K562 (cell line): ENCODE data around the gene MBD3. TPM values are rescaled to one million over a fixed set of nuclear protein-coding genes. Genes with fewer than 3 reads are reported as not detected.

Experiments
- CBX2 ChIP-seq: fragments of 200-600 bp; sonication (generic); IDR thresholded peaks from one replicate; pipeline ENCODE4 v1.6.1; 2012; ENCODE audit warnings: mild to moderate bottlenecking, low read length, inconsistent platforms; ENCODE audit not compliant: insufficient read depth, poor library complexity, severe bottlenecking
- DMBX1 ChIP-seq: fragments of 250-450 bp; sonication (Bioruptor Pico); IDR thresholded peaks from 2 replicates; pipeline ENCODE4 v1.8.0; 2022; ENCODE audit warnings: inconsistent platforms, mild to moderate bottlenecking, moderate library complexity, borderline replicate concordance
- E2F6 ChIP-seq, 2 experiments: IDR thresholded peaks; 2 replicates each; pipeline ENCODE4 v1.6.1; 2011; ENCODE audit warnings: borderline replicate concordance in 1 of 2, control low read depth in 1 of 2, low read depth in 1 of 2, low read length in 1 of 2, mild to moderate bottlenecking in 1 of 2, mixed read lengths in 1 of 2, moderate library complexity in 1 of 2; ENCODE audit not compliant: insufficient read depth in 1 of 2, insufficient read length in 1 of 2, poor library complexity in 1 of 2, severe bottlenecking in 1 of 2; ENCODE audit errors: extremely low read depth in 1 of 2
- EP400 ChIP-seq: fragments of 450-650 bp; IDR thresholded peaks from 2 replicates; pipeline ENCODE4 v1.6.1; 2017; ENCODE audit warnings: antibody characterized with exemption, mild to moderate bottlenecking, moderate library complexity
- FOXM1 ChIP-seq, 2 experiments: fragments of 450-650 bp in 1 of 2; sonication (generic) in 1 of 2; formaldehyde crosslinking in 1 of 2; IDR thresholded peaks; 2 replicates each; pipeline versions ENCODE4 v1.6.1 to v1.9.0; 2017 to 2022; ENCODE audit warnings: low read depth in 2 of 2, mild to moderate bottlenecking in 2 of 2, missing genetic modification reagents in 1 of 2, moderate library complexity in 1 of 2
- GTF2F1 ChIP-seq: IDR thresholded peaks from 2 replicates; pipeline ENCODE4 v1.6.1; 2011; ENCODE audit warnings: low read depth, low read length, improper control_type of control experiment
- HINFP ChIP-seq: fragments of 450-650 bp; conservative IDR thresholded peaks from 2 replicates; pipeline ENCODE4 v1.6.1; 2016; ENCODE audit warnings: missing genetic modification characterization, low read depth, mild to moderate bottlenecking, control low read depth, missing compliant biosample characterization
- ILF3 ChIP-seq: fragments of 450-650 bp; IDR thresholded peaks from 2 replicates; pipeline ENCODE4 v1.6.1; 2018; ENCODE audit warnings: antibody characterized with exemption, mild to moderate bottlenecking, moderate library complexity, borderline replicate concordance
- KLF6 ChIP-seq: fragments of 250-450 bp; sonication (Bioruptor Pico); IDR thresholded peaks from 2 replicates; pipeline ENCODE4 v1.4.0; 2020; ENCODE audit warnings: mild to moderate bottlenecking, moderate library complexity, borderline replicate concordance
- NCOA1 ChIP-seq: fragments of 450-650 bp; IDR thresholded peaks from 2 replicates; pipeline ENCODE4 v1.6.1; 2016; ENCODE audit warnings: low read depth
- POLR3G ChIP-seq: IDR thresholded peaks from 2 replicates; pipeline ENCODE4 v1.6.1; 2011; ENCODE audit not compliant: insufficient read length, insufficient replicate concordance; ENCODE audit errors: extremely low read depth
- PYGO2 ChIP-seq: fragments of 450-650 bp; IDR thresholded peaks from 2 replicates; pipeline ENCODE4 v1.6.1; 2016; ENCODE audit warnings: mild to moderate bottlenecking, missing genetic modification characterization, moderate library complexity, missing compliant biosample characterization
- RBM34 ChIP-seq: fragments of 200-400 bp; formaldehyde crosslinking; IDR thresholded peaks from 2 replicates; pipeline ENCODE4 v1.6.1; 2018; ENCODE audit warnings: low read length, borderline replicate concordance; ENCODE audit not compliant: insufficient read depth
- SIN3B ChIP-seq: fragments of 450-650 bp; IDR thresholded peaks from 2 replicates; pipeline ENCODE4 v1.6.1; 2017; ENCODE audit warnings: low read depth, mild to moderate bottlenecking, moderate library complexity
- SMARCC2 ChIP-seq: fragments of 450-650 bp; IDR thresholded peaks from 2 replicates; pipeline ENCODE4 v1.6.1; 2017; ENCODE audit warnings: antibody characterized with exemption, moderate library complexity, mild to moderate bottlenecking, low read depth
- TCF15 ChIP-seq: fragments of 250-450 bp; sonication (Bioruptor Pico); IDR thresholded peaks from 2 replicates; pipeline ENCODE4 v1.8.0; 2022; ENCODE audit warnings: moderate library complexity, mild to moderate bottlenecking, inconsistent platforms
- TEAD2 ChIP-seq: fragments of 450-650 bp; IDR thresholded peaks from 2 replicates; pipeline ENCODE4 v1.6.1; 2016; ENCODE audit warnings: missing genetic modification characterization, control low read depth, missing compliant biosample characterization
- TFAM ChIP-seq: fragments of 250-450 bp; sonication (Bioruptor Pico); conservative IDR thresholded peaks from 2 replicates; pipeline ENCODE4 v1.5.0; 2021; ENCODE audit warnings: mild to moderate bottlenecking, moderate library complexity
- U2AF1 ChIP-seq: fragments of 200-400 bp; formaldehyde crosslinking; optimal IDR thresholded peaks from 2 replicates; pipeline ENCODE3; 2017; ENCODE audit warnings: mild to moderate bottlenecking, low read depth, low read length, moderate library complexity
- ZNF280A ChIP-seq: fragments of 450-650 bp; IDR thresholded peaks from 2 replicates; pipeline ENCODE4 v1.6.1; 2018; ENCODE audit warnings: mild to moderate bottlenecking, low read depth; ENCODE audit not compliant: partially characterized antibody
- polyA plus RNA-seq, 8 experiments: library from polyadenylated mRNA; depleted of rRNA in 4 of 8; stranded (reverse) in 5 of 8; unstranded in 3 of 8; fragments of >200 nt; fragmentation: Nextera tagmentation in 2 of 8; fragmentation: Illumina TruSeq in 1 of 8; extraction: Ambion mirVana in 2 of 8; extraction: Trizol in 1 of 8; gene quantifications; 2 replicates each; pipeline versions ENCODE4 v1.2.1 to v1.2.3, GENCODE V29; 2011 to 2014; ENCODE audit warnings: inconsistent platforms in 1 of 8, missing spikeins in 1 of 8
- total RNA-seq, 7 experiments: library from RNA; depleted of rRNA in 6 of 7; stranded (reverse); fragments of >200 nt in 6 of 7; fragmentation: Illumina TruSeq in 2 of 7; extraction: Trizol in 2 of 7; gene quantifications; 2 replicates each; pipeline versions ENCODE4 v1.2.1 to v1.2.3, GENCODE V29; 2011 to 2021; ENCODE audit warnings: low replicate concordance in 1 of 7
- TF ChIP-seq, protein P1 (sequence below): fragments of 450-650 bp; IDR thresholded peaks from one replicate; pipeline ENCODE4 v1.6.1; 2018; ENCODE audit warnings: mild to moderate bottlenecking, moderate library complexity; ENCODE audit not compliant: partially characterized antibody

MBD3 gene
- total and polyA plus RNA-seq, 9 of the 15 experiments (the other 6 are each of a cell fraction or from before 2014, with no cell fraction given), result 0.24 to 137 (median 30.9) TPM

GRCh38 chr19:1592024-1592754 lies 476 bp downstream of the MBD3 start (continued):
- no peak for TF ChIP-seq SMARCC2
- TF ChIP-seq GTF2F1, result no peak; the same call in 1 of the 2 replicates
- TF ChIP-seq FOXM1 (IDR thresholded peaks at IDR 0.05; ENCODE audit: low read depth), result no peak
- TF ChIP-seq FOXM1 (CRISPR knock-in tag; IDR thresholded peaks at IDR 0.05; ENCODE audit: low read depth), result no peak
- peak; percentile 62 for TF ChIP-seq SIN3B
- no peak for TF ChIP-seq PYGO2 (tag)
- TF ChIP-seq CBX2, result no peak
- no peak for TF ChIP-seq ILF3
- no peak for TF ChIP-seq RBM34
- TF ChIP-seq NCOA1, result no peak
- TF ChIP-seq DMBX1, result no peak; the same call in 1 of the 2 replicates
- TF ChIP-seq TFAM (CRISPR knock-in tag), result no peak
- no peak for TF ChIP-seq POLR3G
- TF ChIP-seq ZNF280A, result no peak
- no peak for TF ChIP-seq HINFP
- TF ChIP-seq TEAD2 (tag), result no peak
- TF ChIP-seq, protein P1, sequence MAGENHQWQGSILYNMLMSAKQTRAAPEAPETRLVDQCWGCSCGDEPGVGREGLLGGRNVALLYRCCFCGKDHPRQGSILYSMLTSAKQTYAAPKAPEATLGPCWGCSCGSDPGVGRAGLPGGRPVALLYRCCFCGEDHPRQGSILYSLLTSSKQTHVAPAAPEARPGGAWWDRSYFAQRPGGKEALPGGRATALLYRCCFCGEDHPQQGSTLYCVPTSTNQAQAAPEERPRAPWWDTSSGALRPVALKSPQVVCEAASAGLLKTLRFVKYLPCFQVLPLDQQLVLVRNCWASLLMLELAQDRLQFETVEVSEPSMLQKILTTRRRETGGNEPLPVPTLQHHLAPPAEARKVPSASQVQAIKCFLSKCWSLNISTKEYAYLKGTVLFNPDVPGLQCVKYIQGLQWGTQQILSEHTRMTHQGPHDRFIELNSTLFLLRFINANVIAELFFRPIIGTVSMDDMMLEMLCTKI, result no peak
- TF ChIP-seq EP400, result peak; percentile 94
- no peak for TF ChIP-seq U2AF1
- TF ChIP-seq E2F6 (IDR thresholded peaks at IDR 0.05; ENCODE audit: borderline replicate concordance in 1 of 2, extremely low read depth in 1 of 2, insufficient read depth in 1 of 2, insufficient read length in 1 of 2, low read depth in 1 of 2, low read length in 1 of 2, poor library complexity in 1 of 2, severe bottlenecking in 1 of 2), result peak; percentile 86 to 91
- no peak for TF ChIP-seq KLF6 (CRISPR knock-in tag)
- TF ChIP-seq TCF15 (CRISPR knock-in tag), result no peak
